DMS153 treated with DMSO at 0.1 percent for 48 hours (cell line): Measurements from ENCODE around the gene FGF2.
"Not testable (repeated sequence)": the region's sequence is repeated elsewhere in the genome, so short reads cannot be mapped to it uniquely, and the experiment has no call there.

Experiments
- DNase-seq: peaks from one replicate; lab custom pipeline; 2025; ENCODE audit not compliant: unreplicated experiment; lab: John Stamatoyannopoulos, UW

The FGF2 gene

DNA sequence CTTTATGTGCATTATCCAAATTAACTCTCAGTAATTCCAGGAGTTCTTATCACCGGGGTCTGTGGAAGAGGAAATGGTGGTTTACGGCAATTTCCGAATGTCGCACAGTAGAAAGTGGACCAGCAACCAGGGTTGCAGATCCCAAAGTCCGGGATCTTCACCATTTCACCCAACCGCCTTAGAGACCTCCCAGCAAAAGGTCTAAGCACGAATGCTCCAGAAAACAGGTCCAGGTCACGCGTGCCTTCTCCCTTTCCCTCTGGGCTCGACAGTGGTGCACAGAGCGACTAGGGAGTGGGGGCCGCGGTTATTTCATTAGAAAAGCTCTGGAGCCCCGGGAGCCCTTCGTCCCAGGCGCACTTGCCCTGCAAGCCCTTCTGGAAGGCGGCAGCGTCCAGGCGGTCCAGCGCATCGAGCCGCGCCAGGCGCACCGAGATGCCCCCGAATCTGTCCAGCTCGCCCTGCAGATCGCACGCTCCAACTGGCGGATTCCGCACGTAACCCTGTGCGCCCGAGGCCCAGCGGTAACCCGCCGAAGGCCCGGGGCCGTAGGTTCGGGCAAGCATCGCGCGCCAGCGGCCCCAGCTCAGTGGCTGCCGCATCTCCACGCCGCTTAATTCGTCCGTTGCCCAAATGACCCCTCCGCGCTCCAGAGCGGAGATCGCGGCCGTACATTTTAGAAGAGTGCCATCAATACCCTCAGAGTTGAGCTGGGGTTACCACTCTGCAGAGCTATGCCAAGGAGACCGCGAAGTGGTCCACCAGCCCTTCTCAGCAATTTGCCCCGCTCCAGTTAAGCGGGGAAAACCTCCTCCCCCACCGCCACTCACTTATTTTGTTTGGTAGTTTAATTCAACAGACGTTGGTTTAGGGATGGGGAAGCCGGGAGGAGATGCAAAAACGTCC lies 95.6 kb downstream of the FGF2 start, which contains the start of gene NUDT6:
NUDT6 (minus strand) TSS at position 627 of the 906 bp plus-strand sequence; CDS start at position 602, 25 bp downstream.
- peak; percentile 23 for DNase-seq

DNA sequence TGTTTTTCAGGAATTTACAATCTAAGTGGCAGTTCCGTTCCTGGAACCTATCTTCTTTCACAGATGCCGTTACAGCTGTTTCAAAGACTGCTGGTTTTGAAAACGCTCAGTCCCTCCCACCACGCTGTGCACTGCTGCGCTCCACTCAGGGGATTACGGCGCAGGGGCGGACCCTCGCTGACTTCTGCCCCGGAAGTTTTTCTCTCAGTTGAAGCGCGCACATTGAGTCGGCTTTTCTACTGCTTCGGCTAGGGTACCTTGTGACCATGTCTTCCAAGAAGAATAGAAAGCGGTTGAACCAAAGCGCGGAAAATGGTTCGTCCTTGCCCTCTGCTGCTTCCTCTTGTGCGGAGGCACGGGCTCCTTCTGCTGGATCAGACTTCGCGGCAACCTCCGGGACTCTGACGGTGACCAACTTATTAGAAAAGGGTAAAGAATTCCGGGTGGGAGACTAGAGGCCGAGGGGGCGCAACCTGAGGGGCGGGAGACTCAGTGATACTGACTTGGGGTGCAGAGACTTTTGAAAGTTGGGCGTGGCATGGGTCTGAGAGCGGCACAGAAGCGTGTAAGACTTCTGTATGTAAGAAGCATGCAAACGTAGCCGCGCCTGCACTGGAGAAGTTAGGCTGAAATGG lies 96.4 kb downstream of the FGF2 start:
- DNase-seq, result peak; percentile 73

DNA sequence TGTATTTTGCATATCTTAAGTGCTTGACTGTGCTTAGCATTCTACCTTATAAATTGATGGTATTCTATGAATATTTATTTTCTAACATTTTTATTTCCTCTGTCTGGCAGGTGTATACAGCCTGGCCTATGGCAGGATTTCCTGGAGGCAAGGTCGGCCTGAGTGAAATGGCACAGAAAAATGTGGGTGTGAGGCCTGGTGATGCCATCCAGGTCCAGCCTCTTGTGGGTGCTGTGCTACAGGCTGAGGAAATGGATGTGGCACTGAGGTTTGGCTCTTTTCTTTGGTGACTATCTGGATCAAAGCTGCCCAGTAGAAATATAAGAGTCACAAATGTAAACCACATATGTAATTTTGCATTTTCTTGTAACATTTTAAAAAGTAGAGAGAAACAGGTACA lies 102.3 kb downstream of the FGF2 start:
- DNase-seq, result no peak

DNA sequence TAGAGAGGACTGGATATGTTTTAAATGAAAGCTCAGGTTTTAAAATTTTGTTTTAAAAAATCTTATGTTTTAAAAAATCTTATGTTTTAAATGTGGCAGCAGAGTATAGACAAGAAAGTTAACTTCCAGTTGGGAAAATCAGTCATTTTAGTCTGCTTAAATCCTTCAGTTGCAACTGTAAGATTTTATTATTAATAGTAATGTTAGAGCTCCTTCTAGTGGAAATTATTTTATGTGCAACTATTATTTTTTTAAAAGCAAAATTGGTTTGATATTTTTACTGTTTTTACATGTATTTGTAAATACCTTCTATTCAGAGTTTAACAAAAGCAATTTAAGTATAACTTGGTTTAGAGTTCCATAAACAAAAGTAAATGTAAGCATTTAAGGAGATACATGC lies 104.2 kb downstream of the FGF2 start:
- peak; percentile 18 for DNase-seq

DNA sequence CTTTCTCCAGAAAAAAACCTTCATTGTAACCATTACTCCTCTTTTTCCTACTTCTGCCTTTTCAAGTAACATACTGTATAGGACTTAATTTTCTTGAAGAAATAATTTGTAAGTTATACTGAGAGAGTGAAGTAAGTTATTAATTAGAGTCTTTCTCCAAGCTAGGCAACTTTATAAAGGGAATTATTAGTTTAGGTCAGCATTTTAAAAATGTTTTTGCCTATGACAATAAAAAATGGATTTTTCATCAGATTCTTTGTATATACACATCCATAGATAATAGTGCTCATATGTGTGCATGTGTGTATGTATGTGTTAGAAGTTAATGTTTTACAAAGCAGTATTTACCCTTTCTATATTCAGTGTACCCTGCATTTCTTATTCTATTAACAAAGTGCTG lies 106.1 kb downstream of the FGF2 start:
- no peak for DNase-seq

DNA sequence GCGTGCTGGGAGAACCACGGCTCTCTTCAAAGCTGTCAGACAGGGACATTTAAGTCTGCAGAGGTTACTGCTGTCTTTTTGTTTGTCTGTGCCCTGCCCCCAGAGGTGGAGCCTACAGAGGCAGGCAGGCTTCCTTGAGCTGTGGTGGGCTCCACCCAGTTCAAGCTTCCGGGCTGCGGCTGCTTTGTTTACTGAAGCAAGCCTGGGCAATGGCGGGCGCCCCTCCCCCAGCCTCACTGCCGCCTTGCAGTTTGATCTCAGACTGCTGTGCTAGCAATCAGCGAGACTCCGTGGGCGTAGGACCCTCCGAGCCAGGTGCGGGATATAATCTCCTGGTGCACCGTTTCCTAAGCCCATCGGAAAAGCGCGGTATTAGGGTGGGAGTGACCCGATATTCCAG lies 118.5 kb downstream of the FGF2 start:
- not testable (repeated sequence) for DNase-seq

DNA sequence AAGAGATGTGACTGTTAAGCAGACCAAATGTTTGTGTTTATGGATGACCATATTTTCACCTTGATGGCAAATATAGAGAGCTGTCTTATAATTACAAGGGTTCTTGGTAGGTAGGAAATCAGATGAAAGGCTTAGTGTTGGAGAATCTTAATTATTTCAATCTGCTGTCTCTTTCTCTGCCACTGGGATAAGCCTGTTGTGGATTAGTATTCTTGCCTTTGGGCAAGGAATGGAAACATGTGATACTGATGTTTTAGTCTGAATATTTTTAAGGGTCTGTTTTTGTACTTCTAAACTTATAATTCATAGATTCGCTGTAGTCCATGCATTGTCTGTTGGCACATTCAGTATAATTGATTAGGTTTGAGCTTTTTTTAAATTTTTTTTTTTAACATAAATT lies 119.5 kb downstream of the FGF2 start:
- DNase-seq, result no peak
